DND-41 (cell line): ENCODE data around the gene RIT2.

ENCODE experiments used
- ATAC-seq: fragments of 200-7000 bp; cut with Tn5 transposase; 3 replicates; pipeline ENCODE4 v1.9.1; 2021; ENCODE audit warnings: low read depth; ENCODE audit not compliant: insufficient read depth
- DNase-seq: peaks from one replicate; pipeline ENCODE4 v3.0.0-alpha.2; 2020
- H2AFZ ChIP-seq: 2 replicates; pipeline ENCODE4 v1.6.0; 2012; ENCODE audit warnings: low read depth, low read length
- H3K27ac ChIP-seq: 2 replicates; pipeline ENCODE4 v1.5.1; 2012; ENCODE audit warnings: low read length, inconsistent platforms
- H3K27me3 ChIP-seq: fragments of 200-600 bp; sonication (generic); 2 replicates; pipeline ENCODE4 v1.6.0; 2012; ENCODE audit warnings: low read length, mild to moderate bottlenecking, inconsistent platforms; ENCODE audit not compliant: insufficient read depth, poor library complexity
- H3K36me3 ChIP-seq: 2 replicates; pipeline ENCODE4 v1.5.1; 2012; ENCODE audit warnings: low read length, inconsistent platforms; ENCODE audit not compliant: insufficient read depth
- H3K4me1 ChIP-seq: 2 replicates; pipeline ENCODE4 v1.5.1; 2012; ENCODE audit warnings: mild to moderate bottlenecking, low read length; ENCODE audit not compliant: insufficient read depth
- H3K4me2 ChIP-seq: 2 replicates; pipeline ENCODE4 v1.6.0; 2012; ENCODE audit warnings: mild to moderate bottlenecking, moderate library complexity, low read length, inconsistent platforms; ENCODE audit not compliant: insufficient read depth
- H3K4me3 ChIP-seq, 2 experiments: fragments of 200-600 bp in 1 of 2; shearing (Covaris generic) in 1 of 2; 2 replicates each; pipeline ENCODE4 v1.5.1; 2012 to 2016; ENCODE audit warnings: inconsistent platforms in 2 of 2, low read length in 2 of 2, mild to moderate bottlenecking in 2 of 2, low read depth in 1 of 2, moderate library complexity in 1 of 2
- H3K79me2 ChIP-seq: 2 replicates; pipeline ENCODE4 v1.6.0; 2012; ENCODE audit warnings: low read length, inconsistent platforms; ENCODE audit not compliant: insufficient read depth
- H3K9ac ChIP-seq: 2 replicates; pipeline ENCODE4 v1.6.0; 2012; ENCODE audit warnings: low read depth, mild to moderate bottlenecking, inconsistent platforms, low read length, moderate library complexity
- H3K9me3 ChIP-seq: 2 replicates; pipeline ENCODE4 v1.5.1; 2012; ENCODE audit warnings: low read length, moderate library complexity, mild to moderate bottlenecking, inconsistent platforms; ENCODE audit not compliant: insufficient read depth, severe bottlenecking
- H4K20me1 ChIP-seq: 2 replicates; pipeline ENCODE4 v1.6.0; 2012; ENCODE audit warnings: low read length; ENCODE audit not compliant: insufficient read depth
- EZH2 ChIP-seq: IDR thresholded peaks from 3 replicates; pipeline ENCODE4 v1.6.1; 2012; ENCODE audit warnings: borderline replicate concordance, low read depth, mild to moderate bottlenecking, moderate library complexity, low read length, inconsistent platforms; ENCODE audit not compliant: severe bottlenecking
- TF ChIP-seq, protein P1 (sequence below): IDR thresholded peaks from 2 replicates; pipeline ENCODE4 v1.5.1; 2012; ENCODE audit warnings: borderline replicate concordance, low read length, moderate library complexity, mild to moderate bottlenecking; ENCODE audit not compliant: poor library complexity, severe bottlenecking; ENCODE audit errors: extremely low read depth

The RIT2 gene

DNA sequence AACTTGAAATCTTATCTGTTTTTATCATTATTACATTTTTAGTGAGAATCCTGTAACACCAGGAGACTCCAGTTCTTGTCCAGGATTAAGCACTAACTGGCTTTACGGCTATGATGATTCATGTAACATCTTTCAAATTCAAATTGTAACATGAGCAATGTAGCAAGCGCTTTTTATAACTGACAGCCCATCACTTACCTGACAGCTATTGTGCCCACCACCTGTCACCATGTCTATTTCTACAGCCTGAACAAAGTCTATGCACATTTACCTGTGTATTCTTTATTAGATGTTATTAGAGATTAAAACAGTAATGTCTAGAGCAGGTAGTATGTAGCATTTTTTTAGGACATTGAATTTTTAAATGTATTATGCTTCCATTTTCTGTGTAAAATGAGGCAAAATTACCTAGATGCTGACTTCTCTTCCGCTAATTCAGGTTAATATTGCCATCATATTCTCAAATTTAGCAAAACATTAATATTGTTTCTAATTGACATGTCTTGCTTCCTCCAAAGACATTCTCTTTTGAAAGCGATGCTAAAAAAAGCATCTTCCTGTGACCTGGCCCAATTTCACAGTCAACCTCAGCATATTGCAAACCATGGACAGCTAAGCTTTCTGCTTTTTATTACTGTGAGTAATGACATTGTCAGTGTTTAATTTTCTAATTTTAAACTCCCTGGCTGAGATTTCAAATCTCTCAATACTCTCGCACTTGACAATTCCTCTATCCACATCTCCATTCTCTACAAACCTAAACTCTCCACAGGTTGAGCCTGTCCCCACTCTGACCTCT is 37.8 kb downstream of the RIT2 start:
- no peaks in the 10 kb centered on the region for H3K9me3 ChIP-seq
- no peaks in the 10 kb centered on the region for H3K79me2 ChIP-seq
- no peak overlapping the region for H3K4me2 ChIP-seq
- no peaks in the 10 kb centered on the region for H3K27me3 ChIP-seq
- ATAC-seq (no peak), DNase-seq (no peak)
- no peak overlapping the region for H3K4me3 ChIP-seq
- H3K36me3 ChIP-seq, result no peaks in the 10 kb centered on the region
- H3K27ac ChIP-seq, result no peak overlapping the region
- H4K20me1 ChIP-seq, result no peaks in the 10 kb centered on the region
- no peak overlapping the region for H3K9ac ChIP-seq
- TF ChIP-seq EZH2, result no peak
- TF ChIP-seq, protein P1, sequence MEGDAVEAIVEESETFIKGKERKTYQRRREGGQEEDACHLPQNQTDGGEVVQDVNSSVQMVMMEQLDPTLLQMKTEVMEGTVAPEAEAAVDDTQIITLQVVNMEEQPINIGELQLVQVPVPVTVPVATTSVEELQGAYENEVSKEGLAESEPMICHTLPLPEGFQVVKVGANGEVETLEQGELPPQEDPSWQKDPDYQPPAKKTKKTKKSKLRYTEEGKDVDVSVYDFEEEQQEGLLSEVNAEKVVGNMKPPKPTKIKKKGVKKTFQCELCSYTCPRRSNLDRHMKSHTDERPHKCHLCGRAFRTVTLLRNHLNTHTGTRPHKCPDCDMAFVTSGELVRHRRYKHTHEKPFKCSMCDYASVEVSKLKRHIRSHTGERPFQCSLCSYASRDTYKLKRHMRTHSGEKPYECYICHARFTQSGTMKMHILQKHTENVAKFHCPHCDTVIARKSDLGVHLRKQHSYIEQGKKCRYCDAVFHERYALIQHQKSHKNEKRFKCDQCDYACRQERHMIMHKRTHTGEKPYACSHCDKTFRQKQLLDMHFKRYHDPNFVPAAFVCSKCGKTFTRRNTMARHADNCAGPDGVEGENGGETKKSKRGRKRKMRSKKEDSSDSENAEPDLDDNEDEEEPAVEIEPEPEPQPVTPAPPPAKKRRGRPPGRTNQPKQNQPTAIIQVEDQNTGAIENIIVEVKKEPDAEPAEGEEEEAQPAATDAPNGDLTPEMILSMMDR, result no peak
- H3K4me1 ChIP-seq, result no peaks in the 10 kb centered on the region
- H2AFZ ChIP-seq, result no peak overlapping the region

DNA sequence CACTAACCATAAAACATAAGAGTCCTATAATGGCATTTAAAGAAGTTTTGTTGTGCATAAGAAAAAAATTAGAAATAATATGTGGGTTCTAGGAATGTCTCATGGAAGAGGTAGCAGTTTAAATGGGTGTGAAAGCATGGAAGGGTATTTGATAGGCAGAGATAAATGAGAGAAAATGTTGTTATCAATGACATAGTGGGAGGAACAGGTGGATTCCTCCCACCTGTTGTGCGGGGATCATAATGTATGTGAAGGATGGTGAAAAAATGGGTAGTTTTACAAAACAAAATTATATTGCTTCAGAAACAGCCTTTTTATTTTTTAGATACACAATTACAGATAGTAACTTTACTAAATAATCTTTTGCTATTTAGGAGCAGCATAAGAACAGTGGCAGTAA is 41.7 kb downstream of the RIT2 start:
- no peak overlapping the region for H3K4me3 ChIP-seq
- no peaks in the 10 kb centered on the region for H3K36me3 ChIP-seq
- TF ChIP-seq EZH2, result no peak
- TF ChIP-seq, protein P1, result no peak
- ATAC-seq (no peak), DNase-seq (no peak)
- H3K4me1 ChIP-seq, result no peaks in the 10 kb centered on the region
- no peak overlapping the region for H3K4me2 ChIP-seq
- H3K9me3 ChIP-seq, result no peaks in the 10 kb centered on the region
- no peaks in the 10 kb centered on the region for H3K27me3 ChIP-seq
- no peak overlapping the region for H3K27ac ChIP-seq
- H4K20me1 ChIP-seq, result no peaks in the 10 kb centered on the region
- no peak overlapping the region for H2AFZ ChIP-seq
- no peaks in the 10 kb centered on the region for H3K79me2 ChIP-seq
- no peak overlapping the region for H3K9ac ChIP-seq

DNA sequence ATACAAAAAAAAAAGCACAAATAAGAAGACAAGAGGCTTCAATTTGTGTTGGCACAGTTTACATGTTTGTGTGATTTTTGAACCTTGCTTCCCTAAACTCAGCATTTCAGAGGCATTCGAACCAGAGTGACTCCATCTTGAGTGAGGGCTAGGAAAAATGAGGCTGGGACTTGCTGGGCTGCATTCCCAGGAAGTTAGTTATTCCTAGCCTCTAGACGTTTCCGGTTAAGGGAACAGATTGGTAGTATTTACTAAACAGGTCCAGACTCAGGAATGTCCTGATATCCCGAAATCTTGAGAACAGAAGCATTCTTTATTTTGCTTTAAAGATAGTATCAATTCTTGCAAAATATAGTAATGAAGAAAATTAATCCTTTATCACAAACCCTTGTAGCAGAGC is 46.7 kb downstream of the RIT2 start:
- Histone ChIP-seq H4K20me1 (no peaks in the 10 kb centered on the region), H3K79me2 (no peaks in the 10 kb centered on the region), H3K36me3 (no peaks in the 10 kb centered on the region), H3K27ac (no peak overlapping the region), H3K4me1 (no peaks in the 10 kb centered on the region), H3K9ac (no peak overlapping the region), H2AFZ (no peak overlapping the region), H3K9me3 (no peaks in the 10 kb centered on the region), H3K4me2 (no peak overlapping the region), H3K4me3 (no peak overlapping the region), H3K27me3 (no peaks in the 10 kb centered on the region)
- TF ChIP-seq EZH2, result no peak
- TF ChIP-seq, protein P1, result no peak
- ATAC-seq, result no peak
- no peak for DNase-seq
